Gastroesophageal sphincter (tissue), 3 donors: ENCODE data around the gene ECSIT.

Experiments
- CTCF ChIP-seq, 4 experiments: fragments of 200-600 bp in 2 of 4; fragments of 450-650 bp in 2 of 4; sonication (generic) in 1 of 4; IDR thresholded peaks; one replicate each; pipeline ENCODE4 v1.5.1; 2017 to 2019; ENCODE audit warnings: antibody characterized with exemption in 4 of 4, mild to moderate bottlenecking in 2 of 4, moderate library complexity in 2 of 4
- EP300 ChIP-seq: sonication (generic); formaldehyde crosslinking; IDR thresholded peaks from one replicate; pipeline ENCODE4 v1.6.1; 2017; ENCODE audit warnings: antibody characterized with exemption, mild to moderate bottlenecking
- POLR2A ChIP-seq, 2 donors: fragments of 450-650 bp; IDR thresholded peaks; one replicate each; pipeline ENCODE4 v1.6.1; 2017; ENCODE audit warnings: antibody characterized with exemption in 2 of 2, mild to moderate bottlenecking in 2 of 2, moderate library complexity in 1 of 2

- TF ChIP-seq EP300 (no peak), CTCF (IDR thresholded peaks at IDR 0.05) (no peak), POLR2A (IDR thresholded peaks at IDR 0.05) (no peak)
These were observed 18.5 kb downstream of the ECSIT start for GRCh38 chr19:11510444-11510843.
